PC-9 (cell line): Measurements from ENCODE around the gene DUSP16.

Source experiments
- CTCF ChIP-seq: fragments of 200-600 bp; sonication (generic); conservative IDR thresholded peaks from 2 replicates; pipeline ENCODE4 v1.6.1; 2017; ENCODE audit warnings: mixed run types, antibody characterized with exemption, mild to moderate bottlenecking, moderate library complexity
- EZH2 ChIP-seq: fragments of 200-600 bp; sonication (generic); IDR thresholded peaks from 2 replicates; pipeline ENCODE4 v1.8.0; 2017; ENCODE audit warnings: antibody characterized with exemption, low read depth

- TF ChIP-seq CTCF (no peak), EZH2 (no peak)
Observed at GRCh38 chr12:12480074-12480473, 82.6 kb downstream of the DUSP16 start.
